ENCODE measurements around the gene FGGY. TPM values are rescaled to one million over a fixed set of nuclear protein-coding genes. Genes with fewer than 3 reads are reported as not detected.

The FGGY gene
- total RNA-seq, 1 donor from 2014 or later = 31.2 TPM

DNA sequence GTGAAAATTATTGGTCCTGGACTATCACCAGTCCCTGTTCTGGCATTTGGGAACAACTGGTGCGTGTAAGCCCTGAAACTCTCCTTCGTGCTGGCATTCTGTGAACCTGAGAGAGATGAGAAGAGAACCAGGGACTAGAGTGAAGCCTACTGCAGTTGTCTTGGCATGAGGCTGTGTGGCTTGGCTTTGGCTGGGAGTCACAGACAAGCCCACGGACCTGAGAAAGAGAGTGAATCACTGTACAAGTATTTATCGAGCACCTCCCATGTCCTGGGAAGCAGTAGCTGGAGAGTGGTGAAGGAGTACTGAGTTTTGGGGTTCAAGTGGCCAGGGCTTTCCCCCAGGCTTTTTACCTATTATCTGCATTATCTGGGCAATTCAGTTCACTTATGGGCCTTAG lies 63.3 kb downstream of the FGGY start:
- Histone ChIP-seq H3K27ac (replicated peaks) (no peak overlapping the region), H3K4me3 (no peak overlapping the region), H3K36me3 (no peaks in the 10 kb centered on the region), H3K9me3 (replicated peaks) (no peaks in the 10 kb centered on the region), H3K27me3 (ENCODE audit: low read depth) (no peaks in the 10 kb centered on the region), H3K4me1 (peaks cover 18% of the 10 kb centered on the region)
- DNase-seq = no peak
- intact Hi-C loops (cut with micrococcal nuclease) = no loop called here
- TF ChIP-seq, protein P1, sequence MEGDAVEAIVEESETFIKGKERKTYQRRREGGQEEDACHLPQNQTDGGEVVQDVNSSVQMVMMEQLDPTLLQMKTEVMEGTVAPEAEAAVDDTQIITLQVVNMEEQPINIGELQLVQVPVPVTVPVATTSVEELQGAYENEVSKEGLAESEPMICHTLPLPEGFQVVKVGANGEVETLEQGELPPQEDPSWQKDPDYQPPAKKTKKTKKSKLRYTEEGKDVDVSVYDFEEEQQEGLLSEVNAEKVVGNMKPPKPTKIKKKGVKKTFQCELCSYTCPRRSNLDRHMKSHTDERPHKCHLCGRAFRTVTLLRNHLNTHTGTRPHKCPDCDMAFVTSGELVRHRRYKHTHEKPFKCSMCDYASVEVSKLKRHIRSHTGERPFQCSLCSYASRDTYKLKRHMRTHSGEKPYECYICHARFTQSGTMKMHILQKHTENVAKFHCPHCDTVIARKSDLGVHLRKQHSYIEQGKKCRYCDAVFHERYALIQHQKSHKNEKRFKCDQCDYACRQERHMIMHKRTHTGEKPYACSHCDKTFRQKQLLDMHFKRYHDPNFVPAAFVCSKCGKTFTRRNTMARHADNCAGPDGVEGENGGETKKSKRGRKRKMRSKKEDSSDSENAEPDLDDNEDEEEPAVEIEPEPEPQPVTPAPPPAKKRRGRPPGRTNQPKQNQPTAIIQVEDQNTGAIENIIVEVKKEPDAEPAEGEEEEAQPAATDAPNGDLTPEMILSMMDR (IDR thresholded peaks at IDR 0.05; ENCODE audit: borderline replicate concordance) = no peak

DNA sequence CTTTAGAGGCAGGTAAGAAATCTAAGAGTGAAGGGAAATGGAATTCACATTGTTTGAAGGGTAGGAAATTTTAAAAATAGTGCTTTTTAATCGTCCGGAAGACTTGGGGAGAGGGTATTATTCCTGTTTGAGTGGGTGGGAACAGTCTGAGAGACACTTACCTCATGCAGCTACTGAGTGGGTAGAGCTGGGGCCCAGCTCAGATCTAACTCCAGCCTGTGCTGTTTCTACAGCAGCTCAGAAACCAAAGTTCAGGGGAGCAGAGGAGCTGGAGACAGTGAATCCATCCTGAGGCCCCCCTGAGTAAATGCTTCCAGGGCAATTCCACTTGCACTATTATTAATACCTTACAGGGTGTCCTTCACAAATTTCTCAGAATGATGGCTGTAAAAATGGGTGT lies 63.8 kb downstream of the FGGY start:
- no peak for DNase-seq
- intact Hi-C loops (cut with micrococcal nuclease) = no loop called here
- no peaks in the 10 kb centered on the region for H3K36me3 ChIP-seq
- no peaks in the 10 kb centered on the region for H3K9me3 ChIP-seq (replicated peaks)
- H3K27me3 ChIP-seq (ENCODE audit: low read depth) = no peaks in the 10 kb centered on the region
- no peak overlapping the region for H3K27ac ChIP-seq (replicated peaks)
- peaks cover 12% of the 10 kb centered on the region for H3K4me1 ChIP-seq
- TF ChIP-seq, protein P1 (IDR thresholded peaks at IDR 0.05; ENCODE audit: borderline replicate concordance) = no peak
- H3K4me3 ChIP-seq = no peak overlapping the region

GRCh38 chr1:59361766-59362165 lies 64.9 kb downstream of the FGGY start:
- Histone ChIP-seq H3K4me3 (no peak overlapping the region), H3K36me3 (no peaks in the 10 kb centered on the region), H3K4me1 (peaks cover 9% of the 10 kb centered on the region), H3K9me3 (replicated peaks) (no peaks in the 10 kb centered on the region), H3K27ac (replicated peaks) (peak overlapping the region; percentile 10), H3K27me3 (ENCODE audit: low read depth) (no peaks in the 10 kb centered on the region)
- intact Hi-C loops (cut with micrococcal nuclease) = no loop called here
- DNase-seq = peak; percentile 29
- TF ChIP-seq, protein P1 (IDR thresholded peaks at IDR 0.05; ENCODE audit: borderline replicate concordance) = no peak

DNA sequence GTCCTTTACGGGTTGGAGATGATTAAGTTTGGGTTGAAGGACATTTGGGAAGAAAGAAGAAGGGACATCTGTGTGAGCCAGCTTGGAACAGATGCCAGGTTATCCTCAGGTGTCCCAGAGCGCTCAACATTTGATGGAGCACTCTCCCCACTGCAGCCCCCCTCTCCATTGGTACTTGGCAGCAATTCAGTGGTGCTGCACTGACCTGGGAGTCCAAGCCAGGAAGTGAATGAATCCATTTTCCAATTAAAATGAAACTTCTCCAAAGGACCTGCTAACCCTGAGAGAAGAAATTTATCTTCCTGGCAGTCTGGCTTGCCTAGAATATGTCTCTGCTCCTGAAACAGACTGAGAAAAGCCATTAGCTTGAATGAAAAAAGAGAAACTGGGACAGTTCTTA lies 67.1 kb downstream of the FGGY start:
- Histone ChIP-seq H3K4me1 (peaks cover 21% of the 10 kb centered on the region), H3K27me3 (ENCODE audit: low read depth) (no peaks in the 10 kb centered on the region), H3K36me3 (no peaks in the 10 kb centered on the region), H3K27ac (replicated peaks) (no peak overlapping the region), H3K9me3 (replicated peaks) (no peaks in the 10 kb centered on the region), H3K4me3 (no peak overlapping the region)
- TF ChIP-seq, protein P1 (IDR thresholded peaks at IDR 0.05; ENCODE audit: borderline replicate concordance) = no peak
- DNase-seq = no peak
- intact Hi-C loops (cut with micrococcal nuclease) = no loop called here

GRCh38 chr1:59366346-59366745 lies 69.5 kb downstream of the FGGY start:
- DNase-seq = no peak
- peak overlapping the region; percentile 71 for H3K27ac ChIP-seq (replicated peaks)
- H3K9me3 ChIP-seq (replicated peaks) = no peaks in the 10 kb centered on the region
- intact Hi-C loops (cut with micrococcal nuclease) = no loop called here
- H3K4me1 ChIP-seq = peaks cover 12% of the 10 kb centered on the region
- TF ChIP-seq, protein P1 (IDR thresholded peaks at IDR 0.05; ENCODE audit: borderline replicate concordance) = no peak
- H3K4me3 ChIP-seq = no peak overlapping the region
- H3K36me3 ChIP-seq = no peaks in the 10 kb centered on the region
- no peaks in the 10 kb centered on the region for H3K27me3 ChIP-seq (ENCODE audit: low read depth)

All from left ventricle myocardium inferior (tissue), 1 donor.